PFSK-1 (cell line): ENCODE results near the gene C1orf56.

Source experiments
- FOXP2 ChIP-seq: optimal IDR thresholded peaks from 2 replicates; pipeline ENCODE3; 2011; ENCODE audit warnings: borderline replicate concordance, control low read depth, inconsistent platforms; ENCODE audit not compliant: insufficient read depth; ENCODE audit errors: extremely low read length, extremely low read depth
- POLR2AphosphoS5 ChIP-seq: IDR thresholded peaks from 2 replicates; pipeline ENCODE4 v1.6.1; 2012; ENCODE audit warnings: low read depth, mild to moderate bottlenecking, control low read depth, low read length, moderate library complexity
- REST ChIP-seq, 2 experiments: IDR thresholded peaks; 2 replicates each; pipeline versions ENCODE4 v1.6.1 to v1.8.0; 2011 to 2012; ENCODE audit warnings: low read depth in 2 of 2, low read length in 2 of 2, control low read depth in 1 of 2, inconsistent platforms in 1 of 2, mild to moderate bottlenecking in 1 of 2, moderate library complexity in 1 of 2; ENCODE audit not compliant: insufficient read depth in 1 of 2
- SIN3A ChIP-seq: IDR thresholded peaks from 2 replicates; pipeline ENCODE4 v1.6.1; 2012; ENCODE audit warnings: mild to moderate bottlenecking, low read length, moderate library complexity, borderline replicate concordance; ENCODE audit not compliant: insufficient read depth

- TF ChIP-seq POLR2AphosphoS5 = no peak
- no peak for TF ChIP-seq FOXP2
- no peak for TF ChIP-seq SIN3A
- no peak for TF ChIP-seq REST (IDR thresholded peaks at IDR 0.05; ENCODE audit: insufficient read depth in 1 of 2, low read depth in 2 of 2, low read length in 2 of 2)
Observed at GRCh38 chr1:151002051-151002450, 45.5 kb upstream of the C1orf56 start.
